ENCODE measurements around the gene TSSK3.

TSSK3 gene

GRCh38 chr1:32372149-32372756 lies 9.9 kb downstream of the TSSK3 start:
- Histone ChIP-seq H3K4me3 (ENCODE audit: low read length) (no peak overlapping the region), H3F3A (ENCODE audit: control insufficient read depth, insufficient read depth) (no peaks in the 10 kb centered on the region), H3K4me1 (ENCODE audit: control insufficient read depth, low read length) (0 out of 2 replicates have a peak, but pooled peaks cover 3% of the 10 kb centered on the region), H3K27me3 (ENCODE audit: control insufficient read depth, low read length) (no peaks in the 10 kb centered on the region), H3K27ac (ENCODE audit: low read depth, low read length) (no peak overlapping the region), H3K36me3 (ENCODE audit: control insufficient read depth, low read length) (peaks cover 48% of the 10 kb centered on the region), H3K9me3 (ENCODE audit: control insufficient read depth, insufficient read depth, low read length) (no peaks in the 10 kb centered on the region), H3K9me2 (replicated peaks; ENCODE audit: control insufficient read depth, low read length) (no peaks in the 10 kb centered on the region), H4K20me1 (ENCODE audit: control insufficient read depth, insufficient read depth, low read depth, low read length) (no peaks in the 10 kb centered on the region), H3K4me2 (ENCODE audit: low read length) (no peak overlapping the region), H3K79me2 (ENCODE audit: control insufficient read depth, low read length) (no peaks in the 10 kb centered on the region)
- TF ChIP-seq EZH2phosphoT487 (IDR thresholded peaks at IDR 0.05; ENCODE audit: borderline replicate concordance, low read length) (no peak), CTCF (IDR thresholded peaks at IDR 0.05; ENCODE audit: low read depth, low read length, poor library complexity, severe bottlenecking) (peak; percentile 24)

- Histone ChIP-seq H3F3A (ENCODE audit: control insufficient read depth, insufficient read depth) (no peaks in the 10 kb centered on the region), H4K20me1 (ENCODE audit: control insufficient read depth, insufficient read depth, low read depth, low read length) (no peaks in the 10 kb centered on the region), H3K4me3 (ENCODE audit: low read length) (no peak overlapping the region), H3K79me2 (ENCODE audit: control insufficient read depth, low read length) (no peaks in the 10 kb centered on the region), H3K9me3 (ENCODE audit: control insufficient read depth, insufficient read depth, low read length) (no peaks in the 10 kb centered on the region), H3K4me2 (ENCODE audit: low read length) (no peak overlapping the region), H3K27me3 (ENCODE audit: control insufficient read depth, low read length) (no peaks in the 10 kb centered on the region), H3K27ac (ENCODE audit: low read depth, low read length) (no peak overlapping the region), H3K4me1 (ENCODE audit: control insufficient read depth, low read length) (0 out of 2 replicates have a peak, but pooled peaks cover 3% of the 10 kb centered on the region), H3K9me2 (replicated peaks; ENCODE audit: control insufficient read depth, low read length) (no peaks in the 10 kb centered on the region), H3K36me3 (ENCODE audit: control insufficient read depth, low read length) (peaks cover 53% of the 10 kb centered on the region)
- no peak for TF ChIP-seq EZH2phosphoT487 (IDR thresholded peaks at IDR 0.05; ENCODE audit: borderline replicate concordance, low read length)
- TF ChIP-seq CTCF (IDR thresholded peaks at IDR 0.05; ENCODE audit: low read depth, low read length, poor library complexity, severe bottlenecking), result no peak
These were observed 11.8 kb downstream of the TSSK3 start for GRCh38 chr1:32373996-32374592.

GRCh38 chr1:32376199-32376598 lies 13.9 kb downstream of the TSSK3 start:
- H3K9me2 ChIP-seq (replicated peaks; ENCODE audit: control insufficient read depth, low read length), result no peaks in the 10 kb centered on the region
- H3K4me2 ChIP-seq (ENCODE audit: low read length), result no peak overlapping the region
- no peak overlapping the region for H3K27ac ChIP-seq (ENCODE audit: low read depth, low read length)
- no peak for TF ChIP-seq EZH2phosphoT487 (IDR thresholded peaks at IDR 0.05; ENCODE audit: borderline replicate concordance, low read length)
- no peak for TF ChIP-seq CTCF (IDR thresholded peaks at IDR 0.05; ENCODE audit: low read depth, low read length, poor library complexity, severe bottlenecking)
- H3F3A ChIP-seq (ENCODE audit: control insufficient read depth, insufficient read depth), result no peaks in the 10 kb centered on the region
- no peak overlapping the region for H3K4me3 ChIP-seq (ENCODE audit: low read length)
- no peaks in the 10 kb centered on the region for H3K9me3 ChIP-seq (ENCODE audit: control insufficient read depth, insufficient read depth, low read length)
- H3K27me3 ChIP-seq (ENCODE audit: control insufficient read depth, low read length), result no peaks in the 10 kb centered on the region
- peaks cover 66% of the 10 kb centered on the region for H3K36me3 ChIP-seq (ENCODE audit: control insufficient read depth, low read length)
- H3K79me2 ChIP-seq (ENCODE audit: control insufficient read depth, low read length), result no peaks in the 10 kb centered on the region
- H4K20me1 ChIP-seq (ENCODE audit: control insufficient read depth, insufficient read depth, low read depth, low read length), result no peaks in the 10 kb centered on the region
- 0 out of 2 replicates have a peak, but pooled peaks cover 3% of the 10 kb centered on the region for H3K4me1 ChIP-seq (ENCODE audit: control insufficient read depth, low read length)

Measured in DOHH2 (cell line).